Activated CD8-positive, alpha-beta T cell treated with anti-CD3 and anti-CD28 coated beads, Interleukin-2, amount 10 ng/mL, durations not matched to agents 7 days and 5 days (primary cell): ENCODE results near the gene LMO7. TPM values are rescaled to one million over a fixed set of nuclear protein-coding genes. Genes with fewer than 3 reads are reported as not detected.

Experiments used
- ATAC-seq: fragments of 150-1000 bp; cut with Tn5 transposase; one replicate; pipeline ENCODE4 v1.10.0; 2021; ENCODE audit warnings: moderate library complexity
- CTCF ChIA-PET: fragments of 350-600 bp; sonication (Branson Sonifier 250); formaldehyde crosslinking; loops from one replicate; lab custom pipeline; 2021; ENCODE audit warnings: antibody characterized with exemption; lab: Charles Lee
- POLR2A ChIA-PET: fragments of 350-600 bp; sonication (Branson Sonifier 250); formaldehyde crosslinking; loops from one replicate; lab custom pipeline; 2021; ENCODE audit warnings: antibody characterized with exemption; lab: Charles Lee
- DNase-seq: peaks from one replicate; pipeline ENCODE4 v3.0.0-alpha.2; 2020
- H3K27ac Mint-ChIP-seq: one replicate; pipeline ENCODE4 v1.8.0; 2021; ENCODE audit warnings: mild to moderate bottlenecking, mixed read lengths
- H3K27me3 Mint-ChIP-seq: one replicate; pipeline ENCODE4 v1.8.0; 2021; ENCODE audit warnings: low read depth, mixed read lengths
- H3K36me3 Mint-ChIP-seq: one replicate; pipeline ENCODE4 v1.8.0; 2021; ENCODE audit warnings: low read depth, mixed read lengths
- H3K4me1 Mint-ChIP-seq: one replicate; pipeline ENCODE4 v1.8.0; 2021; ENCODE audit warnings: low read depth, mixed read lengths
- H3K4me3 Mint-ChIP-seq: one replicate; pipeline ENCODE4 v1.8.0; 2021; ENCODE audit warnings: mild to moderate bottlenecking, mixed read lengths
- H3K9me3 Mint-ChIP-seq: one replicate; pipeline ENCODE4 v1.8.0; 2022; ENCODE audit warnings: mixed read lengths; ENCODE audit not compliant: insufficient read depth
- total RNA-seq, 2 experiments: library from RNA; stranded (reverse); gene quantifications; one replicate each; pipeline ENCODE4 v1.2.3, GENCODE V29; 2021

The LMO7 gene
- total RNA-seq, 2 experiments from 2014 or later, result 12.5 to 13.8 TPM

GRCh38 chr13:75876142-75877050, 240.3 kb downstream of the LMO7 start:
- Mint-ChIP-seq H3K4me3 (peak overlapping the region; percentile 9), H3K36me3 (no peaks in the 10 kb centered on the region), H3K27me3 (peaks cover 11% of the 10 kb centered on the region), H3K27ac (no peak overlapping the region), H3K4me1 (peaks cover 19% of the 10 kb centered on the region), H3K9me3 (no peaks in the 10 kb centered on the region)
- POLR2A ChIA-PET, result no interaction called here
- CTCF ChIA-PET, result interaction anchor here (0.7 to 11.5 kb wide), 29 partner anchors 11 to 1457 kb away, joined by 3 to 155 read pairs (median 4); partner anchors contain the start of gene KCTD12
- peak; percentile 75 for DNase-seq
- peak; percentile 97 for ATAC-seq

GRCh38 chr13:75877071-75877470, 240.9 kb downstream of the LMO7 start:
- ATAC-seq (no peak), DNase-seq (no peak)
- CTCF ChIA-PET, result interaction anchor here (0.7 to 11.5 kb wide), 25 partner anchors 7 to 1028 kb away, joined by 3 to 155 read pairs (median 4); partner anchors contain the start of gene KCTD12
- POLR2A ChIA-PET, result no interaction called here
- Mint-ChIP-seq H3K36me3 (no peaks in the 10 kb centered on the region), H3K27me3 (peaks cover 11% of the 10 kb centered on the region), H3K4me1 (peaks cover 19% of the 10 kb centered on the region), H3K27ac (no peak overlapping the region), H3K9me3 (no peaks in the 10 kb centered on the region), H3K4me3 (no peak overlapping the region)

- no peak overlapping the region for H3K4me3 Mint-ChIP-seq
- no peak overlapping the region for H3K27ac Mint-ChIP-seq
- no peaks in the 10 kb centered on the region for H3K36me3 Mint-ChIP-seq
- ChIA-PET CTCF (interaction anchor here (1.1 kb wide), 1 partner anchor 13 kb away, joined by 3 read pairs; no protein-coding TSS in a partner anchor), POLR2A (no interaction called here)
- no peak for ATAC-seq
- H3K27me3 Mint-ChIP-seq, result peaks cover 11% of the 10 kb centered on the region
- peaks cover 18% of the 10 kb centered on the region for H3K4me1 Mint-ChIP-seq
- no peaks in the 10 kb centered on the region for H3K9me3 Mint-ChIP-seq
- DNase-seq, result no peak
These were observed 243.5 kb downstream of the LMO7 start for GRCh38 chr13:75879656-75880055.

GRCh38 chr13:75881109-75881775, 245.1 kb downstream of the LMO7 start:
- CTCF ChIA-PET, result interaction anchor here (2.0 kb wide), 1 partner anchor 8 kb away, joined by 5 read pairs; no protein-coding TSS in a partner anchor
- peaks cover 11% of the 10 kb centered on the region for H3K27me3 Mint-ChIP-seq
- no peak overlapping the region for H3K4me3 Mint-ChIP-seq
- H3K36me3 Mint-ChIP-seq, result no peaks in the 10 kb centered on the region
- H3K27ac Mint-ChIP-seq, result no peak overlapping the region
- no peaks in the 10 kb centered on the region for H3K9me3 Mint-ChIP-seq
- ATAC-seq (no peak), DNase-seq (no peak)
- POLR2A ChIA-PET, result no interaction called here
- H3K4me1 Mint-ChIP-seq, result peaks cover 2% of the 10 kb centered on the region

GRCh38 chr13:75882261-75882660, 246.1 kb downstream of the LMO7 start:
- no peaks in the 10 kb centered on the region for H3K4me1 Mint-ChIP-seq
- H3K27me3 Mint-ChIP-seq, result peaks cover 14% of the 10 kb centered on the region
- no peak overlapping the region for H3K4me3 Mint-ChIP-seq
- ChIA-PET POLR2A (no interaction called here), CTCF (interaction anchor here (0.7 to 2.0 kb wide), 4 partner anchors 9 to 592 kb away, joined by 3 to 5 read pairs (median 4); no protein-coding TSS in a partner anchor)
- no peaks in the 10 kb centered on the region for H3K9me3 Mint-ChIP-seq
- ATAC-seq (no peak), DNase-seq (no peak)
- no peaks in the 10 kb centered on the region for H3K36me3 Mint-ChIP-seq
- H3K27ac Mint-ChIP-seq, result no peak overlapping the region

- ChIA-PET CTCF (interaction anchor here (1.1 to 2.7 kb wide), 3 partner anchors 12 to 20 kb away, joined by 4 to 9 read pairs (median 4); no protein-coding TSS in a partner anchor), POLR2A (no interaction called here)
- peaks cover 3% of the 10 kb centered on the region for H3K27me3 Mint-ChIP-seq
- no peaks in the 10 kb centered on the region for H3K4me1 Mint-ChIP-seq
- no peak overlapping the region for H3K4me3 Mint-ChIP-seq
- ATAC-seq (no peak), DNase-seq (no peak)
- no peaks in the 10 kb centered on the region for H3K36me3 Mint-ChIP-seq
- no peaks in the 10 kb centered on the region for H3K9me3 Mint-ChIP-seq
- H3K27ac Mint-ChIP-seq, result no peak overlapping the region
These were observed 253.3 kb downstream of the LMO7 start for GRCh38 chr13:75889427-75889826.

- CTCF ChIA-PET, result no interaction called here
- Mint-ChIP-seq H3K4me3 (no peak overlapping the region), H3K9me3 (no peaks in the 10 kb centered on the region), H3K36me3 (no peaks in the 10 kb centered on the region), H3K27me3 (peaks cover 9% of the 10 kb centered on the region), H3K27ac (no peak overlapping the region), H3K4me1 (no peaks in the 10 kb centered on the region)
- DNase-seq (no peak), ATAC-seq (no peak)
- POLR2A ChIA-PET, result no interaction called here
These were observed 259.0 kb downstream of the LMO7 start for GRCh38 chr13:75895168-75895567.

- no peaks in the 10 kb centered on the region for H3K9me3 Mint-ChIP-seq
- ChIA-PET POLR2A (no interaction called here), CTCF (interaction anchor here (0.9 to 1.5 kb wide), 3 partner anchors 13 to 26 kb away, joined by 3 read pairs; no protein-coding TSS in a partner anchor)
- ATAC-seq (no peak), DNase-seq (no peak)
- H3K36me3 Mint-ChIP-seq, result no peaks in the 10 kb centered on the region
- no peak overlapping the region for H3K4me3 Mint-ChIP-seq
- no peaks in the 10 kb centered on the region for H3K4me1 Mint-ChIP-seq
- peaks cover 13% of the 10 kb centered on the region for H3K27me3 Mint-ChIP-seq
- H3K27ac Mint-ChIP-seq, result no peak overlapping the region
These were observed 260.1 kb downstream of the LMO7 start for GRCh38 chr13:75896271-75896670.

- CTCF ChIA-PET, result interaction anchor here (0.9 to 1.2 kb wide), 2 partner anchors 11 to 21 kb away, joined by 3 read pairs; no protein-coding TSS in a partner anchor
- H3K27me3 Mint-ChIP-seq, result peaks cover 13% of the 10 kb centered on the region
- H3K36me3 Mint-ChIP-seq, result no peaks in the 10 kb centered on the region
- H3K27ac Mint-ChIP-seq, result no peak overlapping the region
- no peak overlapping the region for H3K4me3 Mint-ChIP-seq
- no peaks in the 10 kb centered on the region for H3K9me3 Mint-ChIP-seq
- DNase-seq (no peak), ATAC-seq (no peak)
- no peaks in the 10 kb centered on the region for H3K4me1 Mint-ChIP-seq
- POLR2A ChIA-PET, result no interaction called here
These were observed 261.3 kb downstream of the LMO7 start for GRCh38 chr13:75897386-75897785.

GRCh38 chr13:75901501-75901900, 265.4 kb downstream of the LMO7 start:
- no peaks in the 10 kb centered on the region for H3K36me3 Mint-ChIP-seq
- no peak overlapping the region for H3K4me3 Mint-ChIP-seq
- no peak for DNase-seq
- no peaks in the 10 kb centered on the region for H3K4me1 Mint-ChIP-seq
- H3K9me3 Mint-ChIP-seq, result no peaks in the 10 kb centered on the region
- ChIA-PET CTCF (interaction anchor here (1.1 kb wide), 1 partner anchor 26 kb away, joined by 3 read pairs; no protein-coding TSS in a partner anchor), POLR2A (no interaction called here)
- peaks cover 13% of the 10 kb centered on the region for H3K27me3 Mint-ChIP-seq
- no peak for ATAC-seq
- H3K27ac Mint-ChIP-seq, result no peak overlapping the region

- Mint-ChIP-seq H3K9me3 (no peaks in the 10 kb centered on the region), H3K27me3 (peaks cover 13% of the 10 kb centered on the region), H3K27ac (no peak overlapping the region), H3K4me1 (no peaks in the 10 kb centered on the region), H3K4me3 (no peak overlapping the region), H3K36me3 (no peaks in the 10 kb centered on the region)
- CTCF ChIA-PET, result interaction anchor here (1.1 kb wide), 1 partner anchor 27 kb away, joined by 3 read pairs; no protein-coding TSS in a partner anchor
- ATAC-seq, result no peak
- DNase-seq, result no peak
- POLR2A ChIA-PET, result interaction anchor here (0.6 kb wide), 1 partner anchor 101 kb away, joined by 3 read pairs; no protein-coding TSS in a partner anchor
These were observed 266.3 kb downstream of the LMO7 start for GRCh38 chr13:75902166-75903104.
